ENCODE data around the gene KIAA0825.
"Not testable (repeated sequence)": the region's sequence is repeated elsewhere in the genome, so short reads cannot be mapped to it uniquely, and the experiment has no call there.

KIAA0825 gene

DNA sequence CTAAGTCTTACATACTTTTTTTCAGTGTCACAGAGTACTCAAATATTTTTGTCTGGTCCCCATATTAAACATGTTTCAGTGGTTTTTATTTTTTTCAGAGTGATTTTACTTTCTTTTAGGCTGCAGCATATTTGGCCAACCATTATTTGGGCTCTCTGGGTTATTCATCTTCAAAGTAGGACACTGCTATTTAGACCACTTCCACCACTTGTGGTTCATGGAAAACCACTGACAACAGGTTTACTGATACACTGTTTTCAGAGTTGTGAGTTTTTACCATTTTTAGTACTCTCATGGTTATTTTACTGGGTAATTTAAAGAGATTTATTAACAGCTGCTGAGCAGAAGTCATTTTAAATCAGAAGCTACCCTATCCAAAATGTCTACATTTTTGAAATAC, 437.6 kb downstream of the KIAA0825 start:
- ChIA-PET CTCF (no interaction called here), POLR2A (no interaction called here)
- DNase-seq (ENCODE audit: extremely low spot score): no peak
- TF ChIP-seq, protein P1, sequence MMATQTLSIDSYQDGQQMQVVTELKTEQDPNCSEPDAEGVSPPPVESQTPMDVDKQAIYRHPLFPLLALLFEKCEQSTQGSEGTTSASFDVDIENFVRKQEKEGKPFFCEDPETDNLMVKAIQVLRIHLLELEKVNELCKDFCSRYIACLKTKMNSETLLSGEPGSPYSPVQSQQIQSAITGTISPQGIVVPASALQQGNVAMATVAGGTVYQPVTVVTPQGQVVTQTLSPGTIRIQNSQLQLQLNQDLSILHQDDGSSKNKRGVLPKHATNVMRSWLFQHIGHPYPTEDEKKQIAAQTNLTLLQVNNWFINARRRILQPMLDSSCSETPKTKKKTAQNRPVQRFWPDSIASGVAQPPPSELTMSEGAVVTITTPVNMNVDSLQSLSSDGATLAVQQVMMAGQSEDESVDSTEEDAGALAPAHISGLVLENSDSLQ (IDR thresholded peaks at IDR 0.05): no peak
- no peak for TF ChIP-seq HDGF (IDR thresholded peaks at IDR 0.05; ENCODE audit: borderline replicate concordance)
- no peak for TF ChIP-seq FOXA1 (IDR thresholded peaks at IDR 0.05)
- TF ChIP-seq ZNF384 (IDR thresholded peaks at IDR 0.05): no peak
- no peak for TF ChIP-seq NFRKB (IDR thresholded peaks at IDR 0.05)
- TF ChIP-seq ARNT (IDR thresholded peaks at IDR 0.05): no peak
- no peak for TF ChIP-seq SP1 (IDR thresholded peaks at IDR 0.05)
- TF ChIP-seq SUZ12 (IDR thresholded peaks at IDR 0.05): no peak
- TF ChIP-seq TARDBP (IDR thresholded peaks at IDR 0.05): no peak
- no peak for TF ChIP-seq CTBP1 (IDR thresholded peaks at IDR 0.05; ENCODE audit: borderline replicate concordance)
- no peak for TF ChIP-seq FOXM1 (IDR thresholded peaks at IDR 0.05; ENCODE audit: borderline replicate concordance)
- TF ChIP-seq ELF4 (IDR thresholded peaks at IDR 0.05): no peak
- no peak for TF ChIP-seq L3MBTL2 (conservative IDR thresholded peaks at IDR 0.05)
- TF ChIP-seq FOXK2 (IDR thresholded peaks at IDR 0.05): no peak
- TF ChIP-seq BHLHE40 (IDR thresholded peaks at IDR 0.05; ENCODE audit: borderline replicate concordance): no peak
- no peak for TF ChIP-seq LEF1 (IDR thresholded peaks at IDR 0.05; ENCODE audit: borderline replicate concordance)

DNA sequence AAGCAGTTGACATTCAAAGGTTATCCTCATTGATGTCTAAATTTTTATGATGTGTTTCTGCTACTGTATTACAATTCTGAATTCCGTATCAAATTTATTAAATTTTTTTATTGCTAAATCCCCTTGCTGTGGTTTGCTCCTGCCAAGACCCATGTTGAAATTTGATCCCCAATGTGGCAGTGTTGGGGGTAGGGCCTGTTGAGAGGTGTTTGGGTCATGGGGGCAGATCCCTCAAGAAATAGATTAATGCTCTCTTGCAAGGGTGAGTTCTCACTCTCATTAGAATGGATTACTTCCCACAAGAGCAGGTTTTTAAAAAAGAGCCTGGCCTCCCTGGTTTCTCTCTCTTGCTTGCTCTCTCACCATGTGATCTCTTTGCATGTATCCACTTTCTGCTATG, 442.5 kb downstream of the KIAA0825 start:
- ChIA-PET POLR2A (no interaction called here), CTCF (no interaction called here)
- TF ChIP-seq, protein P1 (IDR thresholded peaks at IDR 0.05): no peak
- TF ChIP-seq ZNF384 (IDR thresholded peaks at IDR 0.05): no peak
- DNase-seq (ENCODE audit: extremely low spot score): no peak

DNA sequence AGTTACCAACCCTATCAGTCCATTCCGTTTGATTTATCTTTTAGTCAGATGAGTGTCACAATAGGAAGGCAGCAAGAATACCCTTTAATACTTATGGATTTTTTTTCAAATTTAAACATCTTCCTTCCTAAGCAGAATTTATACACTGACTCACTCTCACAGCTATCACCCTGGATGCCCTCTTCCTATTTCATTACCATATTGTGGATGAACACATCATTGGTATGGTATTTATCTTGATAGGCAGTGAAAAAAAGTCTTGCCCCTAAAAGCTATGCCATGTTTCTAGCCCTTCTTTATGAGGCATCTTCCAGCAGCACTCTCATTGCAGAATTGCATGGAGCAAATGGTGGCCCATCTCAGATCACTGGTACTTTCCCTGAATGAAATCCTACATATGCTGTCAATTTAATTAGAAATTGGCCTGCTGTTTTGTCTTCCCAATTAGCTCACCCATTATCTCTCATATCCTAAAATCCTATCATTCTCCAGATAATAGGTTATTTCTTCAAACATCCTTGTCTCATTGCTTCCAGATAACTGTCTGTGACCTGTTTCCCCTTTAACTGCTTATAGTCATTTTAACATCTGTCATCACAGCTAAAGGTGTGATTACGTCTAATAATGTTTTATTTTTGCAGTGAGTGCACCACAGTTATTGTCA, 443.5 kb downstream of the KIAA0825 start:
- ChIA-PET POLR2A (no interaction called here), CTCF (no interaction called here)
- TF ChIP-seq TARDBP (IDR thresholded peaks at IDR 0.05): no peak
- no peak for TF ChIP-seq BHLHE40 (IDR thresholded peaks at IDR 0.05; ENCODE audit: borderline replicate concordance)
- TF ChIP-seq SP1 (IDR thresholded peaks at IDR 0.05): no peak
- no peak for TF ChIP-seq NFRKB (IDR thresholded peaks at IDR 0.05)
- no peak for TF ChIP-seq FOXK2 (IDR thresholded peaks at IDR 0.05)
- TF ChIP-seq LEF1 (IDR thresholded peaks at IDR 0.05; ENCODE audit: borderline replicate concordance): no peak
- no peak for TF ChIP-seq FOXA1 (IDR thresholded peaks at IDR 0.05)
- no peak for TF ChIP-seq FOXM1 (IDR thresholded peaks at IDR 0.05; ENCODE audit: borderline replicate concordance)
- TF ChIP-seq ZNF384 (IDR thresholded peaks at IDR 0.05): no peak
- no peak for TF ChIP-seq ELF4 (IDR thresholded peaks at IDR 0.05)
- TF ChIP-seq SUZ12 (IDR thresholded peaks at IDR 0.05): no peak
- DNase-seq (ENCODE audit: extremely low spot score): no peak

DNA sequence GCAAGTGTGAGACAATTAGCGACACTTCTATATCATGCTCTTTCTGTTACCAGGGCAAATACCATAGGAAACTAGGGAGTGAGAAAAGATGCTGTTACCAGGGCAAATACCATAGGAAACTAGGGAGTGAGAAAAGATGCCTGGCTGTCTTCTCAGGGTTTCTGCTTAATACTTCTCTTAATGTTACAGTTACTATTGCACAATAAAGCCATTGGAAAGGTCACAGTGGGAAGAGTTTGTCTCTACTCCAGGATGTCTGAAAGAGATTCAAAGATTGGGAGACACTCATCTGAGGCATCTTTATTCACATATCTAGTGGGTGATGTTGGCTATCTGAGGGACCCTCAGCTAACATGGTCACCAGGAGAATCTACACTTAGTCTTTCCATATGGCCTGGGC, 445.3 kb downstream of the KIAA0825 start:
- POLR2A ChIA-PET: no interaction called here
- CTCF ChIA-PET: no interaction called here
- TF ChIP-seq SP1 (IDR thresholded peaks at IDR 0.05): no peak
- TF ChIP-seq ZNF384 (IDR thresholded peaks at IDR 0.05): no peak
- TF ChIP-seq ELF4 (IDR thresholded peaks at IDR 0.05): no peak
- no peak for TF ChIP-seq TARDBP (IDR thresholded peaks at IDR 0.05)
- TF ChIP-seq HDGF (IDR thresholded peaks at IDR 0.05; ENCODE audit: borderline replicate concordance): no peak
- TF ChIP-seq FOXA1 (IDR thresholded peaks at IDR 0.05): no peak
- no peak for TF ChIP-seq NFRKB (IDR thresholded peaks at IDR 0.05)
- no peak for TF ChIP-seq CTBP1 (IDR thresholded peaks at IDR 0.05; ENCODE audit: borderline replicate concordance)
- TF ChIP-seq FOXM1 (IDR thresholded peaks at IDR 0.05; ENCODE audit: borderline replicate concordance): no peak
- TF ChIP-seq, protein P1 (IDR thresholded peaks at IDR 0.05): no peak
- TF ChIP-seq L3MBTL2 (conservative IDR thresholded peaks at IDR 0.05): no peak
- TF ChIP-seq SUZ12 (IDR thresholded peaks at IDR 0.05): no peak
- TF ChIP-seq BHLHE40 (IDR thresholded peaks at IDR 0.05; ENCODE audit: borderline replicate concordance): no peak
- TF ChIP-seq ARNT (IDR thresholded peaks at IDR 0.05): no peak
- no peak for TF ChIP-seq LEF1 (IDR thresholded peaks at IDR 0.05; ENCODE audit: borderline replicate concordance)
- no peak for TF ChIP-seq FOXK2 (IDR thresholded peaks at IDR 0.05)
- no peak for DNase-seq (ENCODE audit: extremely low spot score)

DNA sequence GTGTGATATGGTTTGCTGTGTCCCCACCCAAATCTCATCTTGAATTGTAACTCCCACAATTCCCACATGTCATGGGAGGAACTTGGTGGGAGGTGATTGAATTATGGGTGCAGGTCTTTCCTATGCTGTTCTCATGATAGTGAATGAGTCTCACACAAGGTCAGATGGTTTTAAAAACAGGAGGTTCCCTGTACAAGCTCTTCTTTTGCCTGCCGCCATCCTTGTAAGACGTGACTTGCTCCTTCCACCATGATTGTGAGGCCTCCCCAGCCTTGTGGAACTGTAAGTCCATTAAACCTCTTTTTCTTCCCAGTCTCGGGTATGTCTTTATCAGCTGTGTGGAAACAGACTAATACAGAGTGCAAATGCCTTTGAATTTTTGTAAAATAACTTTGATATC, 447.3 kb downstream of the KIAA0825 start:
- CTCF ChIA-PET, POLR2A ChIA-PET: not testable (repeated sequence)

DNA sequence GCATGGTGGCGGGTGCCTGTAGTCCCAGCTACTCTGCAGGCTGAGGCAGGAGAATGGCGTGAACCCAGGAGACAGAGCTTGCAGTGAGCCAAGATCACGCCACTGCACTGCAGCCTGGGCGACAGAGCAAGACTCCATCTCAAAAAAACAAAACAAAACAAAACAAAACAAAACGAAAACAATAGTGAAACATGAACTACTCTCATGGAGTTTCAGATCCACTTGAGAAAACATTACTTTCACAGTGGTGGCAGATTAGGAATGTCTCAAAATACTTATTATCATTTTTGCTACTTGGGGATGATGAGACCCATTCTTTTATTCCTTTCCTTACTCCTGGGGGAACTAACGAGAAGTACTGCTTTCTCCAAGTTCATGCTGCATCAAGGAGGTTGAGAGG, 448.2 kb downstream of the KIAA0825 start:
- CTCF ChIA-PET; DNase-seq (ENCODE audit: extremely low spot score); POLR2A ChIA-PET: not testable (repeated sequence)

More for the DNA sequence above, 447.3 kb downstream of the KIAA0825 start:
- DNase-seq (ENCODE audit: extremely low spot score): not testable (repeated sequence)

DNA sequence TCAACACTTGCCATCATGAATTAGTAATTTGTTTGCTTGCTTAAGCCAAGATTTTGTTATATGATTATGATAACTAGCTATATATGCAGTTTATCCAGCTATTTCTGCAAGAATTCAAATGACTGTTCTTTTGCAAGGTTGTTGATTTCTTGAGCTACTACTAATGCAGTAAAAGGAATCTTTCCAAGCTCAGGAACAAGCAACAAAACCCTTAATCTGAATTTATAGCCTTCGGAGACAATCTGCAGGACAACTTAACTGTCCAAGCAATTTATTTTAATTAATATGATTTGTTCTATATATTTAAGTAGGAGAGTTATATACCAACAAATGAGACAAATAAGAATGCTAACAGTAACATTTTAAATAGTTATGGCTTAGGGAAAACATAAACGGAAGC, 450.3 kb downstream of the KIAA0825 start:
- DNase-seq (ENCODE audit: extremely low spot score): no peak
- TF ChIP-seq NFRKB (IDR thresholded peaks at IDR 0.05) (no peak), SUZ12 (IDR thresholded peaks at IDR 0.05) (no peak), ARNT (IDR thresholded peaks at IDR 0.05) (no peak), BHLHE40 (IDR thresholded peaks at IDR 0.05; ENCODE audit: borderline replicate concordance) (no peak), LEF1 (IDR thresholded peaks at IDR 0.05; ENCODE audit: borderline replicate concordance) (no peak), ZNF384 (IDR thresholded peaks at IDR 0.05) (no peak), SP1 (IDR thresholded peaks at IDR 0.05) (no peak), ELF4 (IDR thresholded peaks at IDR 0.05) (no peak), FOXM1 (IDR thresholded peaks at IDR 0.05; ENCODE audit: borderline replicate concordance) (no peak), L3MBTL2 (conservative IDR thresholded peaks at IDR 0.05) (no peak), TARDBP (IDR thresholded peaks at IDR 0.05) (no peak), HDGF (IDR thresholded peaks at IDR 0.05; ENCODE audit: borderline replicate concordance) (no peak), CTBP1 (IDR thresholded peaks at IDR 0.05; ENCODE audit: borderline replicate concordance) (no peak), FOXA1 (IDR thresholded peaks at IDR 0.05) (no peak), FOXK2 (IDR thresholded peaks at IDR 0.05) (no peak)
- TF ChIP-seq, protein P1 (IDR thresholded peaks at IDR 0.05): no peak
- ChIA-PET CTCF (no interaction called here), POLR2A (no interaction called here)
